Neutrophil (primary cell): ENCODE data around the gene BCAN.

Source experiments
- H3K27ac ChIP-seq: fragments of 200-600 bp; sonication (generic); 2 replicates; pipeline ENCODE4 v1.5.1; 2016; ENCODE audit warnings: mild to moderate bottlenecking, moderate library complexity
- H3K27me3 ChIP-seq: fragments of 200-600 bp; sonication (generic); 2 replicates; pipeline ENCODE4 v1.6.0; 2016; ENCODE audit warnings: mild to moderate bottlenecking
- H3K36me3 ChIP-seq: fragments of 200-600 bp; sonication (generic); 2 replicates; pipeline ENCODE4 v1.5.1; 2017
- H3K4me1 ChIP-seq, 2 experiments: fragments of 200-600 bp in 1 of 2; sonication (generic) in 1 of 2; 1 replicate in 1 of 2; 2 replicates in 1 of 2; pipeline versions ENCODE4 v1.5.1 to v1.6.1; 2013 to 2016; ENCODE audit warnings: low read depth in 1 of 2, low read length in 1 of 2, mild to moderate bottlenecking in 1 of 2, moderate library complexity in 1 of 2; ENCODE audit not compliant: control insufficient read depth in 1 of 2, insufficient read depth in 1 of 2
- H3K4me3 ChIP-seq, 2 experiments: fragments of 200-600 bp in 1 of 2; sonication (generic) in 1 of 2; 1 replicate in 1 of 2; 2 replicates in 1 of 2; pipeline ENCODE4 v1.5.1; 2013 to 2016; ENCODE audit warnings: low read depth in 1 of 2, low read length in 1 of 2, mild to moderate bottlenecking in 1 of 2, moderate library complexity in 1 of 2
- H3K9me3 ChIP-seq: fragments of 200-600 bp; sonication (generic); 2 replicates; pipeline ENCODE4 v1.5.1; 2016
- CTCF ChIP-seq: fragments of 200-600 bp; sonication (generic); IDR thresholded peaks from 2 replicates; pipeline ENCODE4 v1.5.1; 2016; ENCODE audit warnings: antibody characterized with exemption

BCAN gene

DNA sequence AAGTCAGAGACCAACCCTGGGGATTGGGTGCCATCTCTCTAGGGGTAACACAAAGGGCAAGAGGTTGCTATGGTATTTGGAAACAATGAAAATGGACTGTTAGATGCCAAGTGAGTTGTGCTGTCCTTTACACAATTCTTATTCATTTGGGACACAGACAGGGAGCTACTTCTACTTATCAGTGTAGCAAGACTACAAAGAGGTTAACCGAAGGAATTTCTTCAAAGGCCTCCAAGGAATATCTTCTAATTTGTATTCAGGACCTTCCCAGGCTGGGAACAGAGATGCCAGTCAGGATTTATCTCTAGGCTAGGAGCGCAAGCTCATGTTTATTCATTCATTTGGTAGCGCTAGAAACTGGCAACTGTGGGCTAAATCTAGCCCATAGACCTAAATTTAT is 47.7 kb upstream of the BCAN start:
- TF ChIP-seq CTCF: no peak
- H3K9me3 ChIP-seq: no peaks in the 10 kb centered on the region
- no peak overlapping the region for H3K27ac ChIP-seq
- no peak overlapping the region for H3K4me3 ChIP-seq
- peaks cover 11 to 12% of the 10 kb centered on the region in 2 experiments for H3K4me1 ChIP-seq
- H3K36me3 ChIP-seq: no peaks in the 10 kb centered on the region
- no peaks in the 10 kb centered on the region for H3K27me3 ChIP-seq

- Histone ChIP-seq H3K27me3 (no peaks in the 10 kb centered on the region), H3K4me3 (no peak overlapping the region), H3K27ac (no peak overlapping the region), H3K9me3 (no peaks in the 10 kb centered on the region), H3K4me1 (peaks cover 11 to 12% of the 10 kb centered on the region in 2 experiments), H3K36me3 (no peaks in the 10 kb centered on the region)
- TF ChIP-seq CTCF: no peak
These were observed 46.9 kb upstream of the BCAN start for GRCh38 chr1:156595016-156595415.

DNA sequence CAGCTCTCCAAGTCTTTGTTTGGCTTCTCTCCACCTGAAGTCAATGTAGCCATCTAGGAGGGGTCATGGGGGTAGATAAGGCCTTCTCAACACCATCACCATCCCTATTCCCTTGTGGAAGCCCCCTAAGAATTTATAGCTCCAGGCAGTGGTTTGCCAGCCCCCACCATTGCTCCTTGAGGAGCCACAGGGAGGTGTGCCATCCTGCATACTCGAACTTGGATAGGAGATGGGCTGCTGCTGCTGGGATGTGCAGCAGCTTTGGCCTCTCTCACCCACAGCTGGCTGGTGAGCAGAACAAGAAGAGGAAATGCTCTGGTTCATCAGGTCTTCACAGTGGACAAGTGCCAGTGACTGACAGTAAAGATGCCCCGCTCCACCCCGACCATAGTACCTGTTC is 45.5 kb upstream of the BCAN start:
- no peaks in the 10 kb centered on the region for H3K27me3 ChIP-seq
- peaks cover 14 to 16% of the 10 kb centered on the region in 2 experiments for H3K4me1 ChIP-seq
- H3K4me3 ChIP-seq: no peak overlapping the region
- H3K36me3 ChIP-seq: no peaks in the 10 kb centered on the region
- no peak overlapping the region for H3K27ac ChIP-seq
- H3K9me3 ChIP-seq: no peaks in the 10 kb centered on the region
- no peak for TF ChIP-seq CTCF

GRCh38 chr1:156598125-156598524 is 43.8 kb upstream of the BCAN start:
- Histone ChIP-seq H3K36me3 (no peaks in the 10 kb centered on the region), H3K4me3 (no peak overlapping the region), H3K9me3 (no peaks in the 10 kb centered on the region), H3K27ac (no peak overlapping the region), H3K27me3 (no peaks in the 10 kb centered on the region), H3K4me1 (peaks cover 14% of the 10 kb centered on the region in 2 experiments)
- no peak for TF ChIP-seq CTCF

DNA sequence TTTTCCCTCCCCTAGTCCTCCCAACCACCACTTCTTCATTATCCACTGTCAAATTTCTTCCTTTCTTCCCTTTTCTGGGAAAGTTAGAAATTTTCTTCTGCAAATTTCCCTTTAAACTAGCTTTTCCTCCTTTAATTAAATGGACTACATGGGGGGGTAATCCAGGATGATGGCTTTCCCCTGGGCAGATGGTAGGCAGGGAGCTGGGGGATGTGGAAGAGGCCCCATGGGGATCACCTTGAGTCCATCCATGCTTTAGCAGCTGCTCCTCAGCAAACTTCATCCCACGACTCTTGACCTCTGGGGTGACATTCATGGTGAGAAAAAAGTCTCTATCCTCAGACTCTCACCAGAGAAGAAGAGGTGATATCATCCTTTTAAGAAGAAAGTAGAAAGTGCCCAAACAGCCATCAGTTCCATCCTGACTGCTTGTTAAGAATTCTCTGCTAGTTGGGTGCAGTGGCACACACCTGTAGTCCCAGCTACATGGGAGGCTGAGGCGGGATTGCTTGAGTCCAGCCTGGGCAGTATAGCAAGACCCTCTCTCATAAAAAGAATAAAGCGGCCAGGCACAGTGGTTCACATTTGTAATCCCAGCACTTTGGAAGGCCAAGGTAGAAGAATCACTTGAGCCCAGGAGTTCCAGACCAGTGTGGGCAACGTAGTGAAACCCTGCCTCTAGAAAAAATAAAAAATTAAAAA is 43.0 kb upstream of the BCAN start:
- Histone ChIP-seq H3K9me3 (no peaks in the 10 kb centered on the region), H3K27me3 (no peaks in the 10 kb centered on the region), H3K4me1 (peaks cover 14% of the 10 kb centered on the region in 2 experiments), H3K27ac (no peak overlapping the region), H3K4me3 (no peak overlapping the region), H3K36me3 (no peaks in the 10 kb centered on the region)
- no peak for TF ChIP-seq CTCF
